Fibroblast of lung (primary cell): Measurements from ENCODE around the gene MEN1.

Experiments
- CTCF ChIP-seq, 2 donors: IDR thresholded peaks in 1 of 2; conservative IDR thresholded peaks in 1 of 2; 1 replicate in 1 of 2; 2 replicates in 1 of 2; pipeline ENCODE4 v1.5.1; 2011 to 2012; ENCODE audit warnings: low read length in 2 of 2, control low read depth in 1 of 2, inconsistent platforms in 1 of 2, low read depth in 1 of 2, mild to moderate bottlenecking in 1 of 2
- EZH2 ChIP-seq: IDR thresholded peaks from 2 replicates; pipeline ENCODE4 v1.5.1; 2012; ENCODE audit warnings: low read length, control low read depth, mild to moderate bottlenecking; ENCODE audit errors: missing control alignments

GRCh38 chr11:64784813-64785581 is 25.4 kb downstream of the MEN1 start:
- TF ChIP-seq CTCF (conservative IDR thresholded peaks at IDR 0.05 in 1 of 2, IDR thresholded peaks at IDR 0.05 in 1 of 2; ENCODE audit: low read depth in 1 of 2, low read length in 2 of 2) (no peak), EZH2 (no peak)
